KOPT-K1 (cell line): ENCODE data around the gene PSTPIP1.

Experiments used
- H3K27ac ChIP-seq: fragments of 200-600 bp; sonication (generic); 2 replicates; pipeline ENCODE4 v1.5.1; 2016; ENCODE audit warnings: antibody characterized with exemption, mild to moderate bottlenecking, low read depth, low read length; ENCODE audit not compliant: poor library complexity, severe bottlenecking
- H3K36me3 ChIP-seq: fragments of 200-600 bp; sonication (generic); 2 replicates; pipeline ENCODE4 v1.5.1; 2017; ENCODE audit warnings: antibody characterized with exemption, mild to moderate bottlenecking, low read length, moderate library complexity; ENCODE audit not compliant: insufficient read depth
- H3K9me3 ChIP-seq: fragments of 200-600 bp; sonication (generic); 2 replicates; pipeline ENCODE4 v1.5.1; 2017; ENCODE audit warnings: antibody characterized with exemption, low read length, mild to moderate bottlenecking; ENCODE audit not compliant: insufficient read depth, poor library complexity, severe bottlenecking

The PSTPIP1 gene

GRCh38 chr15:77025941-77026411 lies 31.1 kb downstream of the PSTPIP1 start:
- Histone ChIP-seq H3K36me3 (peaks cover 10% of the 10 kb centered on the region; the same call in 1 of the 2 replicates), H3K27ac (no peak overlapping the region), H3K9me3 (no peaks in the 10 kb centered on the region)

- H3K36me3 ChIP-seq, result peaks cover 10% of the 10 kb centered on the region; the same call in 1 of the 2 replicates
- H3K9me3 ChIP-seq, result no peaks in the 10 kb centered on the region
- H3K27ac ChIP-seq, result no peak overlapping the region
Observed at GRCh38 chr15:77026501-77027110, 31.7 kb downstream of the PSTPIP1 start.

DNA sequence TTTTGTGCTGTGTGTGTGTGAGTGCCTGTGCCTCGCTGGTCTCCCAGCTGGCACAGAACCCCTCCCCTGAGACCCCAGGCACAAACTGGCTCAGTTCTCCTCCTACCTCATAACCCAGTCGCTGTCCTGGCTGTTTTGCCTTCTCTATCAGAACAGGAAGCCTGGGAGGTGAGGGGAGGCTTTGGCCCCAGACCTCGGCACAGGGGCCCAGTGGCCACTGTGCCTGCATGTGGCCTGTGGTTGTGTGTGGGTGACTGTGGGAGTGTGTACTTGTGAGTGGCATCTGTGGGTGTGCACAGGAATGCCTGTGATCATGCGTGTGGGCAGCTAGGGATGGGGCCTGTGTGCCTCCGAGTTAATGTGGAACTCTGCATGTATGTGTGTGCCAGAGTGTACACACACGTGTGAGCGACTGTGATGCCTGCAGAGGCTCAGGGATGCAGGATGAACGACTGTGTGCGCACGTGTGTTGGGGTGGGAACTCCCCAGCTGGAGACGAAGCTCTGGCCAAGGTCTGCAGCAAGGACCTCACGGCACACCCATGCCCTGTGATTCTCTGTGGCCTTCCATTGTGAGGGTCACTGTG lies 32.3 kb downstream of the PSTPIP1 start:
- peaks cover 10% of the 10 kb centered on the region; the same call in 1 of the 2 replicates for H3K36me3 ChIP-seq
- no peak overlapping the region for H3K27ac ChIP-seq
- no peaks in the 10 kb centered on the region for H3K9me3 ChIP-seq

GRCh38 chr15:77027697-77028450 lies 32.9 kb downstream of the PSTPIP1 start:
- Histone ChIP-seq H3K9me3 (no peaks in the 10 kb centered on the region), H3K36me3 (peaks cover 10% of the 10 kb centered on the region; the same call in 1 of the 2 replicates), H3K27ac (no peak overlapping the region)

DNA sequence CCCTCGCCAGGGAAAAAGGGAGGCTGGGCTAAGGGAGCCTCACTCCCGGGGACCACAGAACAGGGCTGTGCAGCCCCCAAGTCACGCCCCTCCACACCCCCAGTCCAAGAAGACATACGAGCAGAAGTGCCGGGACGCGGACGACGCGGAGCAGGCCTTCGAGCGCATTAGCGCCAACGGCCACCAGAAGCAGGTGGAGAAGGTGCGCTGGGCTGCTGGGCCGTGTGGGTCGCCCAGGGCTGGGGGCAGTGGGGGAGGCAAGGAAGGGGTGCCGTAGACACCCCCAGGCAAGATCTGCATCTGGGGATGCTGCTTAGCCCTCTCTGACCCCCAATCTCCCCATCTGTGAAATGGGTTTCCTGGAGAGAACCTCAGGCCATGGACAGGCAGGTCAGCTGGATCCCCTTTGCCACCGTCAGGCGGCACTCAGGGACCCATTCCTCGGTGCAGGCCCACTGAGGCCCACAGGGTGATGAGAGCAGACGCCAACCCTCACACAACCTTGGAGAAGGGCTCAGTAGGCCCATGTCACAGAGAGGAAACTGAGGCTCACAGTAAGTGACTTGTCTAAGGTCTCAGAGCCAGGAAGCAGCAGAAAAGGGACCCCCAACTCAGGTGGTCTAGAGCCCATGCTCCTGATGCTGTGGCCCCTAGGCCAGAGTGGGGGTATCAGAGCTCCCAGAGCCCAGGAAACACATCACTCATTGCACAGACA lies 33.7 kb downstream of the PSTPIP1 start:
- H3K36me3 ChIP-seq, result peaks cover 10% of the 10 kb centered on the region; the same call in 1 of the 2 replicates
- no peaks in the 10 kb centered on the region for H3K9me3 ChIP-seq
- H3K27ac ChIP-seq, result no peak overlapping the region

GRCh38 chr15:77029166-77030047 lies 34.5 kb downstream of the PSTPIP1 start:
- Histone ChIP-seq H3K9me3 (no peaks in the 10 kb centered on the region), H3K27ac (no peak overlapping the region), H3K36me3 (peaks cover 10% of the 10 kb centered on the region; the same call in 1 of the 2 replicates)

- peak overlapping the region; percentile 64 for H3K27ac ChIP-seq
Observed at GRCh38 chr15:77030048-77030927, 35.4 kb downstream of the PSTPIP1 start.

DNA sequence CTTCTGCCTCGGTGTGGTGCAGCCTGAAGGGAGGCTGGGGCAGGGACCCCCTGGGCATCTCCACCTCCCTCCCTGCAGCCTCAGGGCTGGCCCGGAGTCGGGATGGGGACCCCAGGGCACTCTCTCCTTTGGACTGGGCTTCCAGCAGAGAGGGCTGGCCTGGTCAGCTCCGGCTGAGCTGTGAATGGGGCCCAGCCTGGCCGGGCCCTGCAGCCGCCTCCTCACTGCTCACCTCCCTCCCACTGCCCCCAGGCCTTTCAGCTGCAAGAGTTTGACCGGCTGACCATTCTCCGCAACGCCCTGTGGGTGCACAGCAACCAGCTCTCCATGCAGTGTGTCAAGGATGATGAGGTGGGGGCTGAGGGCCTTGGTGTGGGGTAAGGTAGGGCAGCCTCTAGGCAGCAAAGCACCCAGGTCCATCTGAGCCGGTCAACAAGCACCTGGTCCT lies 36.0 kb downstream of the PSTPIP1 start:
- H3K9me3 ChIP-seq, result no peaks in the 10 kb centered on the region
- peak overlapping the region; percentile 64 for H3K27ac ChIP-seq
- peaks cover 14% of the 10 kb centered on the region; the same call in 1 of the 2 replicates for H3K36me3 ChIP-seq

More at GRCh38 chr15:77030048-77030927, 35.4 kb downstream of the PSTPIP1 start:
- no peaks in the 10 kb centered on the region for H3K9me3 ChIP-seq
- H3K36me3 ChIP-seq, result peaks cover 10% of the 10 kb centered on the region; the same call in 1 of the 2 replicates

DNA sequence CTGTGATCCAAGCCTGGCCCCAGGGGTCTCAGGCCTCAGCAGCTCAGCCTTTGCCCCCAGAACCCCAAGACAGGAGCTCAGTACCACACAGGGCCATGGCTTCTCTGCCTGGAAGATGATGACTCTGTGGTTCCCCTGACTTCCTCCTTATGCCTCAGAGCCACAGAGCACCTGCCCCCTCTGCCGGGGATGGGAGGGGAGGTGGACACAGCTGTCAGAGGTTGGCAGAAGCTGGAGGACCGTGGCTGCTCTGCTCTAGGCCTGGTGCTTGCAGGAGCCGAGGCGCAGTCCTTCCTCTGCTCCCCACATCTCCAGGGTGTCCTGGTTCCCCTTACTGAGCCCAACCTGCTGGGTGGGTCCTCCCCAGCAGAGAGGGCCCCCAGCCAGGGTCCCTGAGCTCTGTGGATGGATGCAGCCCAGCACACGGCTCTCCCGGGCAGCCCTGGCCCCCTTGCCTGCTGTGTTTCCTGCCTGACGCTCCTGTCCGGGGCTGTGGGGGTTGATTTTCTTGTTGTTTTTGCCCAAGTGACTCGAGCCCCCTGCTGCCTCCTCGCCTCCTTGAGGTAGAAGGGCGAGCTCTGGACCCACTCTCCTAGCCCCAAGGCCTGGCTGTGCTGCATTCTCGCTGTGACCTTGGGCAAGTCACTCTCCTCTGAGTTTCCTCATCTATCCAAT lies 36.6 kb downstream of the PSTPIP1 start:
- peak overlapping the region; percentile 64 for H3K27ac ChIP-seq
- H3K9me3 ChIP-seq, result no peaks in the 10 kb centered on the region
- H3K36me3 ChIP-seq, result peaks cover 19% of the 10 kb centered on the region

GRCh38 chr15:77032052-77032646 lies 37.2 kb downstream of the PSTPIP1 start:
- H3K36me3 ChIP-seq, result peaks cover 26% of the 10 kb centered on the region
- H3K9me3 ChIP-seq, result peaks cover under 1% of the 10 kb centered on the region
- H3K27ac ChIP-seq, result peak overlapping the region; percentile 64

GRCh38 chr15:77032647-77033416 lies 37.9 kb downstream of the PSTPIP1 start:
- H3K27ac ChIP-seq, result no peak overlapping the region
- H3K9me3 ChIP-seq, result peaks cover 8% of the 10 kb centered on the region
- peaks cover 28% of the 10 kb centered on the region for H3K36me3 ChIP-seq

GRCh38 chr15:77033417-77033728 lies 38.4 kb downstream of the PSTPIP1 start:
- Histone ChIP-seq H3K36me3 (peaks cover 26% of the 10 kb centered on the region), H3K27ac (no peak overlapping the region), H3K9me3 (peaks cover 9% of the 10 kb centered on the region)
